ENCODE results near the gene FBXO24.

DNA sequence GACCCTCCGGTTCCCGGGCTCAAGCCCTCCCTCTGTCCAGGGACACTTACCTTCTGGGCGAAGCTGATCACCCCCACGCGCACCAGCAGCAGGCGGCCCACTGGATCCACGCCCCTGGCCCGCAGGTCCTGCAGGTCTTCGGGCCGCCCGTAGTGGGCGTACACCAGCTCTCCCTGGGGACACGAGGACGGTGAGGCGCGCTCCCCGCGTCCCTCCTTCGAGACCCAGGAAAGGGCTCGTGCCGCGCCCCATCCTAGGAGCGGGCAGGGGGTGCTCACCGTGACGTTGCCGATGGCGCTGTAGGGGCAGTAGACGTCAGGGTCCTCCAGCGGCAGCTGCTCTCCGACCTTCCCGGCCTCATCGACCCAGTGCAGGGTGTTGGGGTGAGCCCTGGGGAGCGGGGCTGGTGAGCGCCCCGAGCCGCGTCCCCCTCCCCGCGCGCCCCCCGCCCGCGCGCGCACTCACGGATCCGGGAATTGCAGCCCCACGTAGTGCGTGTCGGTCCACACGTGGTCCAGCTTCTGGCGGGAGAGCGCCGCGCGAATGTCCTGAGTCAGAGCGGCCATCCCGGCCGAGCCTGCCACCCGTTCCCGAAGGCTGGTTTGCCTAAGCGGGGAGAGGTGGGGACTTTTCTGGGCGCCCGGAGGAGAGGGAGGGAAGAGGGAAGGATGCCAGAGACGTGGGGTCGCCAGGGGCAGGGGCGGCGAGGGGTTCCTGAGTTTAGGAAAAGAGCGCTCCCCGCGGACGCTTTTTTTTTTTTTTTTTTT lies 47.0 kb downstream of the FBXO24 start:
- TF ChIP-seq, protein P1, sequence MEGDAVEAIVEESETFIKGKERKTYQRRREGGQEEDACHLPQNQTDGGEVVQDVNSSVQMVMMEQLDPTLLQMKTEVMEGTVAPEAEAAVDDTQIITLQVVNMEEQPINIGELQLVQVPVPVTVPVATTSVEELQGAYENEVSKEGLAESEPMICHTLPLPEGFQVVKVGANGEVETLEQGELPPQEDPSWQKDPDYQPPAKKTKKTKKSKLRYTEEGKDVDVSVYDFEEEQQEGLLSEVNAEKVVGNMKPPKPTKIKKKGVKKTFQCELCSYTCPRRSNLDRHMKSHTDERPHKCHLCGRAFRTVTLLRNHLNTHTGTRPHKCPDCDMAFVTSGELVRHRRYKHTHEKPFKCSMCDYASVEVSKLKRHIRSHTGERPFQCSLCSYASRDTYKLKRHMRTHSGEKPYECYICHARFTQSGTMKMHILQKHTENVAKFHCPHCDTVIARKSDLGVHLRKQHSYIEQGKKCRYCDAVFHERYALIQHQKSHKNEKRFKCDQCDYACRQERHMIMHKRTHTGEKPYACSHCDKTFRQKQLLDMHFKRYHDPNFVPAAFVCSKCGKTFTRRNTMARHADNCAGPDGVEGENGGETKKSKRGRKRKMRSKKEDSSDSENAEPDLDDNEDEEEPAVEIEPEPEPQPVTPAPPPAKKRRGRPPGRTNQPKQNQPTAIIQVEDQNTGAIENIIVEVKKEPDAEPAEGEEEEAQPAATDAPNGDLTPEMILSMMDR (IDR thresholded peaks at IDR 0.05): peak; percentile 52
- peak; percentile 66 for TF ChIP-seq EZH2 (IDR thresholded peaks at IDR 0.05)
